Prostate gland (tissue), 2 donors: ENCODE measurements around the gene DSCAML1. TPM values are rescaled to one million over a fixed set of nuclear protein-coding genes. Genes with fewer than 3 reads are reported as not detected.

Source experiments
- DNase-seq: peaks from one replicate; pipeline ENCODE4 v3.0.0-alpha.2; 2019; ENCODE audit warnings: low spot score
- H3K27ac ChIP-seq, 2 donors: fragments of 200-600 bp; sonication (generic); 2 replicates each; pipeline ENCODE4 v1.5.1; 2017 to 2019
- H3K27me3 ChIP-seq: fragments of 200-600 bp; sonication (generic); replicated peaks from 2 replicates; pipeline ENCODE4 v1.5.1; 2019; ENCODE audit not compliant: insufficient read depth
- H3K36me3 ChIP-seq, 2 donors: fragments of 200-600 bp; sonication (generic); 1 replicate in 1 of 2; 2 replicates in 1 of 2; pipeline versions ENCODE4 v1.5.1 to v1.8.1; 2017 to 2019
- H3K4me1 ChIP-seq: fragments of 200-600 bp; sonication (generic); replicated peaks from 2 replicates; pipeline ENCODE4 v1.5.1; 2019
- H3K4me3 ChIP-seq, 2 donors: fragments of 200-600 bp; sonication (generic); 2 replicates each; pipeline ENCODE4 v1.5.1; 2017 to 2019
- H3K9me3 ChIP-seq: fragments of 200-600 bp; sonication (generic); 2 replicates; pipeline ENCODE4 v1.5.1; 2017
- POLR2A ChIP-seq: fragments of 450-650 bp; IDR thresholded peaks from one replicate; pipeline ENCODE4 v1.6.1; 2016; ENCODE audit warnings: antibody characterized with exemption, mild to moderate bottlenecking
- POLR2AphosphoS5 ChIP-seq: sonication (generic); formaldehyde crosslinking; IDR thresholded peaks from one replicate; pipeline ENCODE4 v1.6.1; 2017; ENCODE audit warnings: antibody characterized with exemption
- WGBS: methylation state at CpG from one replicate; pipeline ENCODE4 v1.1.5; 2018; 5-methylcytosine and 5-hydroxymethylcytosine counted together
- intact Hi-C: fragments of 100-400 bp; cut with DNase I; formaldehyde crosslinking; loops from one replicate; pipeline ENCODE4 v1.14.2; 2022
- total RNA-seq, 2 donors: library from RNA; depleted of rRNA; stranded (reverse); fragments of >200 nt; gene quantifications; one replicate each; pipeline ENCODE4 v1.1.0, GENCODE V29; 2016
- TF ChIP-seq, protein P1 (sequence below), 4 experiments: fragments of 200-600 bp in 2 of 4; fragments of 450-650 bp in 2 of 4; sonication (generic) in 2 of 4; IDR thresholded peaks; 1 replicate in 3 of 4; 2 replicates in 1 of 4; pipeline ENCODE4 v1.5.1; 2016 to 2019; ENCODE audit warnings: antibody characterized with exemption in 4 of 4, mild to moderate bottlenecking in 2 of 4, moderate library complexity in 2 of 4

DSCAML1 gene
- total RNA-seq, 2 donors from 2014 or later, result 0.14 to 2.8 TPM

- no peaks in the 10 kb centered on the region for H3K27me3 ChIP-seq
- WGBS, result 66% methylated on average over 15 of the region's 15 CpGs
Observed at GRCh38 chr11:117827521-117828511, 30.8 kb upstream of the DSCAML1 start.

DNA sequence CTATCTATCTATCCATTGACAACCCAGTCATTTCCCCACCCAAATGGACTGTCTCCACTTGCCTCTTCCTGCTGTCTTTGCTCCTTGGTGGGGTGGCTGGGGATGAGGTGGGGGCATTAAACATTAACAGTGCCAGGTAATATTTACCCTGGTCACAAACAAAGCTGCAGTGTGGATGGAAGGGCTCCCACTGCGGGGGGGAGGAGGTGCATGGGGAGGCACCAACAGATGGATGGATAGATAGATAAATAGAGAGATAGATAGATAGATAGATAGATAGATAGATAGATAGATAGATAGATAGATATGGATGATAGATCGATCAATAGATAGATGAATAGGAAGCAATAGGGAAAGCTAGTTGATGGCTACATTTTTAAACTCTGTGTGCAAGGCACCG, 29.8 kb upstream of the DSCAML1 start:
- intact Hi-C loops, result no loop called here

More at GRCh38 chr11:117827521-117828511, 30.8 kb upstream of the DSCAML1 start:
- no peak for DNase-seq
- Histone ChIP-seq H3K9me3 (no peaks in the 10 kb centered on the region), H3K4me1 (no peaks in the 10 kb centered on the region), H3K4me3 (no peak overlapping the region), H3K27ac (peak overlapping the region; percentile 29 to 56), H3K36me3 (no peaks in the 10 kb centered on the region)
- TF ChIP-seq, protein P1, sequence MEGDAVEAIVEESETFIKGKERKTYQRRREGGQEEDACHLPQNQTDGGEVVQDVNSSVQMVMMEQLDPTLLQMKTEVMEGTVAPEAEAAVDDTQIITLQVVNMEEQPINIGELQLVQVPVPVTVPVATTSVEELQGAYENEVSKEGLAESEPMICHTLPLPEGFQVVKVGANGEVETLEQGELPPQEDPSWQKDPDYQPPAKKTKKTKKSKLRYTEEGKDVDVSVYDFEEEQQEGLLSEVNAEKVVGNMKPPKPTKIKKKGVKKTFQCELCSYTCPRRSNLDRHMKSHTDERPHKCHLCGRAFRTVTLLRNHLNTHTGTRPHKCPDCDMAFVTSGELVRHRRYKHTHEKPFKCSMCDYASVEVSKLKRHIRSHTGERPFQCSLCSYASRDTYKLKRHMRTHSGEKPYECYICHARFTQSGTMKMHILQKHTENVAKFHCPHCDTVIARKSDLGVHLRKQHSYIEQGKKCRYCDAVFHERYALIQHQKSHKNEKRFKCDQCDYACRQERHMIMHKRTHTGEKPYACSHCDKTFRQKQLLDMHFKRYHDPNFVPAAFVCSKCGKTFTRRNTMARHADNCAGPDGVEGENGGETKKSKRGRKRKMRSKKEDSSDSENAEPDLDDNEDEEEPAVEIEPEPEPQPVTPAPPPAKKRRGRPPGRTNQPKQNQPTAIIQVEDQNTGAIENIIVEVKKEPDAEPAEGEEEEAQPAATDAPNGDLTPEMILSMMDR (IDR thresholded peaks at IDR 0.05), result no peak
- TF ChIP-seq POLR2AphosphoS5, result no peak
- TF ChIP-seq POLR2A, result no peak
- intact Hi-C loops, result no loop called here

GRCh38 chr11:117826190-117826570, 29.2 kb upstream of the DSCAML1 start:
- no peak overlapping the region for H3K27ac ChIP-seq
- H3K36me3 ChIP-seq, result no peaks in the 10 kb centered on the region
- intact Hi-C loops, result no loop called here
- no peaks in the 10 kb centered on the region for H3K9me3 ChIP-seq
- no peak overlapping the region for H3K4me3 ChIP-seq
- WGBS, result 34% methylated on average over 10 of the region's 10 CpGs
- no peaks in the 10 kb centered on the region for H3K27me3 ChIP-seq
- DNase-seq, result no peak
- H3K4me1 ChIP-seq, result no peaks in the 10 kb centered on the region
- TF ChIP-seq POLR2AphosphoS5 (no peak), POLR2A (no peak)
- TF ChIP-seq, protein P1 (IDR thresholded peaks at IDR 0.05), result no peak

More for the DNA sequence above, 29.8 kb upstream of the DSCAML1 start:
- Histone ChIP-seq H3K27me3 (no peaks in the 10 kb centered on the region), H3K36me3 (no peaks in the 10 kb centered on the region), H3K4me3 (no peak overlapping the region), H3K4me1 (no peaks in the 10 kb centered on the region), H3K9me3 (no peaks in the 10 kb centered on the region), H3K27ac (no peak overlapping the region)
- no peak for DNase-seq
- 61% methylated on average over 3 of the region's 3 CpGs for WGBS
- TF ChIP-seq POLR2AphosphoS5, result no peak
- TF ChIP-seq POLR2A, result no peak
- TF ChIP-seq, protein P1 (IDR thresholded peaks at IDR 0.05), result no peak

DNA sequence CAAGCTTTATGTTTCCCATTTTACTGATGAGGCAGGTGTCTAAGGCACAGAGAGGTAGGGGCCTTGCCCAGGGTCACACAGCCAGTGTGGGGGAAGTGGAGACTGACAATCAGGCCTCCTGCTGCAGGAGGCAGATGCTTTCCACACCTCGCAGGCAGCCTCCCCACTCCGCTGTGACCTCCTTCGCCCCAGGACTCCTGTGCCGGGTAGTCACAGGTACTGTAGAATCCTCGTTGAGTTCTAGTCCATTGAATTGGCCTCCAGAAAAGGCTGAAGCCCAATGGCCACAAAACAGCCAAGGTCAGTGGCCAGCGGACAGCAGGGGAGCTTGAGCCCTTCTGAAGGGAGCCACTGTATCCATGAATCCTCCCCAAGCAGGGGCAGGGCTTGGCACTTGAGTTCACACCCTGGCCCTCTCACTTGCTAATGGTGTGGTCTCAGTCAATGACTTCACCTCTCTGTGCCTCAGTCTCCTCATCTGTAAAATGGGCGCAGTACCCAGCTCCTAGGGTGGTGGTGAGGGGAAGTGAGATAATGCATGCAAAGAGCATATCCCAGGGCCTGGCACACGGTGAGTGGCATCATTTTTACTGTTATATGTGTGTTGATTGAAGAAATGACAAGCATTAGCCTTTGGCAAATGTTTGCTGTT, 28.6 kb upstream of the DSCAML1 start:
- Histone ChIP-seq H3K27me3 (no peaks in the 10 kb centered on the region), H3K9me3 (no peaks in the 10 kb centered on the region), H3K4me1 (no peaks in the 10 kb centered on the region), H3K27ac (no peak overlapping the region), H3K36me3 (no peaks in the 10 kb centered on the region), H3K4me3 (no peak overlapping the region)
- DNase-seq, result no peak
- no peak for TF ChIP-seq POLR2AphosphoS5
- TF ChIP-seq, protein P1 (IDR thresholded peaks at IDR 0.05), result no peak
- no peak for TF ChIP-seq POLR2A
- 87% methylated on average over 8 of the region's 8 CpGs for WGBS
- intact Hi-C loops, result no loop called here
